Ishikawa (cell line): ENCODE data around the gene AGTRAP.

Experiments
- CEBPB ChIP-seq: IDR thresholded peaks from 2 replicates; pipeline ENCODE4 v1.6.1; 2012
- CREB1 ChIP-seq: IDR thresholded peaks from 2 replicates; pipeline ENCODE4 v1.6.1; 2012; ENCODE audit warnings: low read depth
- EGR1 ChIP-seq: IDR thresholded peaks from 2 replicates; pipeline ENCODE4 v1.6.1; 2012
- EP300 ChIP-seq: IDR thresholded peaks from 2 replicates; pipeline ENCODE4 v1.6.1; 2012; ENCODE audit warnings: borderline replicate concordance
- TAF1 ChIP-seq: IDR thresholded peaks from 2 replicates; pipeline ENCODE4 v1.6.1; 2012; ENCODE audit warnings: low read depth, mild to moderate bottlenecking

DNA sequence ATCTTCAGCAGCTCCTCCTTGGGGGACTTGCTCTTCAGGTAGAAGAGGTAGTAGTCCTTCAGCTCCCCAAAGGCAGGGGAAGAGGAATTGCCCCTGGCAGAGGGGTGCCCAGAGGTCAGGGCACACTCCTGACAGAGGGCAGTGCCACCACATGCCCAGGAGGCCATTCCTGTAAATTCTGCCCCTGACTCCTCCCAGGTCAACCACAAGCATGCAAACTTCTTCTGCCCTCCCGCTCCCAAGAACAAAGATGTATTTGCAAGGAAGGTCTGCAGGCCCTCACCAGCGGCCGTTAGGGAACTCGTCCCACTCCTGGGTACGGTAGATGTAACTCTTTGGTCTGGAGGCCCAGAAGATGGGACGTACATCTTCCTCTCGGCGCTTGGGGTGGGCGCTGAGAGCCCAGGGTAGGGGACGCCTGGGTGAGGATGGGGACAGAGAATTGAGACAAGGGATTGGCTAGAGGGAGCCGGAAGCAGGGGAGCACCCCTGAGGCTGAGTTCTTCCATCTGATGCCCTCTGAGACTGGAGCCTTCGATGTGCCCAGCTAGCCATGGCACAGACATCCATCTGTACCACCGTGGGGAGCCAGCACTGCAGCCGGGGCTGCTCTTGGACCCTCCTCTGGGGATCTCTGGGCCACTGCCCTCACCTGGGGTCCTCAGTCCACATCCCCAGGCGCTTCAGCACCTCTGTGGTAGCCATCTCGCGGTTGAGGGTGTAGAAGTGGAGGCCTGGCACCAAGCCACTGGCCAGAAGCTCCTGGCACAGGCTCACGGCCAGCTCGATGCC, 58.7 kb downstream of the AGTRAP start:
- TF ChIP-seq CEBPB (no peak), CREB1 (no peak), TAF1 (no peak), EGR1 (no peak), EP300 (no peak)
